HG02588 (cell line): ENCODE results near the gene SLC4A11.

Experiments
- ATAC-seq: cut with Tn5 transposase; IDR thresholded peaks from one replicate; pipeline ENCODE4 v1.9.1; 2021; ENCODE audit warnings: mild to moderate bottlenecking, moderate library complexity; ENCODE audit not compliant: unreplicated experiment

The SLC4A11 gene

DNA sequence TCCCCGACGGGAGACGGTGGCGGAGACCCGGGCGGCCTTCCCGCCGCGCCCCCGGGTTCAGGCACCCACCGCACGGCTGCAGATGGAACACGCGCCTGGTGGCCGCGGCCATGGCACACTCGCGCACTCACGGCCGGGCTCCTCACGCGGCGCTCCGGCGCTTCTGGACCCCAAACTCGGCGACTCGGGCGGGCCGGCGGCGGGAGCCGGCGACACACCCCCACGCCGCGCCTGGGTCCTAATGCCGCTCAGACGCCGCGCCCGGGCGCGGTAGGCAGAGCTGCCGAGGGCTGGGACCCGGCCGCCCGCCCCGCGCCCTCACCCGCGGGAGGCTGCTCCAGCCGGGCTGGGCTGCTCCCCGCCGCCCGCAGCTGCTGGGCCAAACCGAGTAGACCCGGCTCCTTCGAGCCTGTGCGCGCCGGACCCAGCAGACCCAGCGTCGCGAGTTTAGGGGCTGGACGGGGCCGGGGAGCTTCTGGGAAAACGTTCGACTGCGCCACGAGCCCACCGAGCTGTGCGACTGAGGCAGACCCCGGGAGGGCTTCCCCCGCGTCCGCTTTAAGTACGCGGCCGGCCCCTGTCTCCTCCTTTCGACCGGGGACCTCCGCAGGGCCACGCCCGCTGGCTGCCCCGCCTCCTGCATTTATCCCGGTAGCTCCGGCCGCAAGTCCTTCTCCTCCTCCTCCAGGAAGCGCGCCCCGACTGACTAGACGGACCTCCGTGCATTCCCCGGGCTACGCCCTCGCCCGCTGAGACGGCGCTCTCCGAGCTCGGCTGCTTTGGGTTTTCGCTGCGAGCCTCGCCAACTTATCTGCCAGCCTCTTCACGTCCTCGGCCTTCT lies at the start of gene SLC4A11:
Gene SLC4A11 (minus strand): TSS at position 165 of the 841 bp plus-strand sequence. CDS start 53 bp downstream, at position 112.
- no peak for ATAC-seq

DNA sequence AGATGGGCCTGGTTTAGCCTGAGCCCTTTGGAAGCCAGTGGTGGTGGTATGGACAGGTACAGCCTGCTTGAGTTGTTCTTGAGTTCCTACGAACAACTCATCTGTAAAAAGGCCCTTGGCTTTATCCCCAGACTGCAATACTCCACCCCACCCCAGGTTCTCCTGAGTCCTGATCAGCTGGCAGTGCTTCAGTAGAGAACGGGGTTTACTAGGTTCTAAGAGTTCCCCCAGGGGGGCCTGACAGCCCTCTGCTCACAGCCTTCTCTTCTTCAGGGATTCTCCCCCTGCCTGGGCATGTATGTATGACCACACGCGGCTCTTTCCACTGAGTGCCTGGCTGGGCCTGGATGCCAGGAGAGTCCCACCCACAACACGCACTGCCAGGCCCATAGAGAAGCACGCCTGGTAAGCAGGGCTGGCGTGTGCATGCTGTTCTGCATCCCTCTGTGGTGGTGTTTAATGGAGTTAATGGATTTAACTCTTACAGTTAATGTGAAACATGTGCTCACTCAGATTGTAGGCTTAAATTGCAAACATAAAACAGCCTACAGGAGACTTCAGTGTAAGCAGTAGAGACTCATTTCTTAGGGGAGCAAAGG lies 44.3 kb upstream of the SLC4A11 start:
- no peak for ATAC-seq

DNA sequence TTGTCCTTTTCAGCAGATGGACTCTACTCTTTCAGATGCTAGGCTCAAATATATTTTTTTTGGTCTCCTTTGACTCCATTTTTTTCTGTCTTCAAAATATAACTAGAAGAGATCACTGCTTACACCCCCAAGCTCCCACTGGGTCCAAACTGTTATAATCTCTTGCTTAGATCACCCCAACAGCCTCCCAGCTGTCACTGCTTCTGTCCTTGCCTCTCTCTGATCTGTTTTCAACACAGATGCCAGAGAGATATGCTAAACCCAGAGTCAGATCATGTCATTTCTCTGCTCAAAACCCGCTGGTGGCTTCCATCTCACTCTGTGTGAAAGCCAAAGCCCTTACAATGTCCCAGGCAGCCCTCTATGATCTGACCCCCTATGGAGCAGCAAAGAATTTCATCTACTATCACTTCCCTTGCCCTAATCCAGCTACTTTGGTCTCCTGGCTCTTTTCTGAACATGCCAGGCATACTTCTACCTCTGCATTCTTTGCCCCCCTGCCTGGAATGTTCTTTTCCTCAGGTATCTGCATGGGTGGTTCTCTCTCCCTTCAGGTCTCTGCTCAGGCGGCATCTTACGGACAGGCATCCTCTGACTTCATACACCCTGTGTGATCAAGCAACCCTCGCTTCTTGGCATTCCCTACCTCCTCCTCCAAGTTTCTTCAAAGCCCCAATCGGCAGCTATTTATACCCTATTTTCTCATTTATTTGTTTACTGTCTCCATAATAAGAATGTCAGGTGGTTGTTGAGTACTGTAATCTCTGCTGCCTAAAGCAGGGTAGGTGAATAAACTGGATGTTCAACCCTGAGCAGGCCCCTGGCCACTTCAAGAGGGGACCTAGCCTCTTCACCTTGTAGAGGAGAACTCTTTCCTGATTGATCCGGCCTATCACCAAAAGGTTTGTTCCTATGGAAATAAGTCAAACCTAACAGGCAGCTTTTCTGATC lies 43.6 kb upstream of the SLC4A11 start:
- ATAC-seq: no peak

DNA sequence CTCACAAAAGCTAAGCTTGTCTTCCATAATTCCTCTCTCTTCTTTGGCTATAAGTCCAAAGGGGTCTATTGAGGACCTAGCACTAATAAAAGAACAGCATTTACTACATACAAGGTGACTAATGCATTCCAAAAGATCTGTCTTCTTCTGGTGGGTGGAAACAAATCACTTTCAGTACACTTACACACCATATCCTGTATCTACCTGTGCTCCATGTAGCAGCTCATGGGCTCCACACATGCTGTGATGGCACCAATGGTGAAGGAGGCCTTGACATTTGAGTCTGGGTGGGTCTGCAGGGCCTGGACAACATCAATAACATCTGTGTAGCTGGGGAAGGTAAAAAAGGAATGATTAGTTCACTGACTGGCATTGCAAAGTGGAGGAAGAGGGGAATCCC lies 42.4 kb upstream of the SLC4A11 start:
- no peak for ATAC-seq

DNA sequence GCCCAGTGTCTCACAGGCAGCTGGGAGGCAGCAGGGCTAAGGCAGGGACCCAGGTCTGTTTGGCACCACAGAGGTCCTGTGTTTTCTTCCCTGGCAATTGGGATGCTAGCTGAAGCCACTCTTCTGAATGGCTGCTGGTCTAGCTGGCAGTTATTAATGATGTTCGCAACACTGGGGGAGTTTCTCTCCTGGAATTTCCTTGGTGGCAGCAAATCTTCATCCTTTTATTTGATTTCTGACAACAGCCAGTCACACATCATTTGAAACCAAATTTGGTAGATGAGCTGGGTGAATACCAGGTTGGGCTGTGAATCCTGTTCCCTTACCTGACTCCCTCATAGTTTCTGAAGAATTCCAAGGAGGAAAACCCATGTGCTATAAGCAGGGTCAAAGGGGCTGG lies 40.8 kb upstream of the SLC4A11 start:
- no peak for ATAC-seq

DNA sequence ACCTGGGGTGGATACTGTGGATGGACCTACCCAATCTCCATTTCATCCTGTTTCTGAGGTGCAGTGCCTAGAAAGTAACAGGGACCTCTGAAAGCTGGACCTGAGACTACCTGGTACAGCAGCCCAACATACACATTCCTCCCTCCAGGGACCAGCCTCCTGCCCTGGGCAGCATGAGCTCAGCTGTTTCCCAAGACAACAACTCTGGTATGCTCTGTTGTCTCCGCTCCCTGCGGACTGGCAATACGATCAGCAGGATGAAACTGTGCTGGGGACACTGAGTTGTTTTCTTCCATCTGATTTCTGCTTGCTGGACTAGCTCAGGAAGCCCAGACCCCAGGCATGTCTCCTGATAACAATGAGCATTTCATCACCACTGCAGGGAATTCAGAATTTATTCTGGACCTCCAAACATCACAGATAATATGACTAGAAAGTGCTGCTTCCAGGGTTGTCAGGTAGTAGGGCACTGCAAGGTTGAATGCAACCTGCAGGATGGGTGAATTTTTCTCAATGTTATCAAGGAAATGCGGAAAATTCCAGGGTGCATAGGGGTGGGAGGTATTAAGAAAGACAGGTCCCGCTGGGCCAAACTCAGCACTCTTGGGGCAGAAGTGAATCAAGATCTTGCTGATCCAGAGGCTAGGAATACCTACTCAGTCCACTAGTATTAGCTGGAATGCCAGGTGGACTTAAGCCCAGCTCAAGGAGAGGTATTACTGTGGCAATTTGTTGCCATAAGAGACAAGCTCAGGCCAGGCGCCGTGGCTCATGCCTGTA lies 38.9 kb upstream of the SLC4A11 start:
- no peak for ATAC-seq

DNA sequence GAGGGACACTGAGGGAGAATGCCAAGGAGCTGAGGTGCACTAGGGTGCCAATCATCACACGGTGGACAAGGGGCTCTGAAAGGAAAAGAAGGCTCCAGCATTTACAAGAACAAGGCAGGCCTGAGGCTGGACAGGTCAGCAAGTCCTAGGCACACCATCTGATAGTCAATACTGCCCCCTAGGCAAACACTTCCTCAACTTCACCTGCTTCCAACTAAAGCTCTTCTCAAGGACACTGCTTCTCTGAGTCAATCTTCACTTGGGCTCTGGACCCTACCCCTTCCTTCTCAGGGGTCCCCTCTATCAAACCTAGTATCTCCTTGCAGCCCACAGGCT lies 37.7 kb upstream of the SLC4A11 start:
- no peak for ATAC-seq

DNA sequence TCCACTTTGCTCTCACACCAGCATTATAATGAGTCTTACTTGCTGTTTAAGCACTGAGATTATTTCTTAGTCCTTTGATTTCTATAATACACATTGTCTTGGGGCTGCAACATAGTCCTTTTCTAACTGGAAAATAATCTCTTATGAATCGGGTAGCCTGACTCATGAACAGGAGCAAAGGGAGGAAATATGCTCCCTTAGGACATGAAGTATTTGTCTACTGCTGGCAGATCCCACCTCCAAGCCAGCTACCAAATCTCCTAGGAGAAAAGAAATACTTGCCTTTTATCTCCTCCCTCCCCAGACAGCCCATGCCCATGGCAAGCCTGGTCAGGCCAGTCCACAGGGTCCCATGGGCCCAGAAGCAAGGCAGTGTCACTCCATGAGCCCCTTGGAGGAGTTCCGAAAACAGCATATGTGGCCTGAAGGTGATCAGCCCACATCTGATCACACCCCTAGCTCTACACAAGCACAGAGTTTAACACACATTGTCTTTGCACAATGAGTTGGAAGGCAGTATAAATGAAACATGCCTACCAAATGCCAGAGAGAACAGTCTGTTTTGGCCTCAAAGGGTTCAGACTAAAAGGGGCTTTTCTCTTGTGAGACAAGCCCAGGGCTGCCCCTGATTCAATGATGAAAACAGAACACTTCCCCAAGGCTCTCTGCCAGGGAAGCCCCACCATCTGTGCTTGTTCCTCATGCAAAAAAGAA lies 37.1 kb upstream of the SLC4A11 start:
- ATAC-seq: no peak

DNA sequence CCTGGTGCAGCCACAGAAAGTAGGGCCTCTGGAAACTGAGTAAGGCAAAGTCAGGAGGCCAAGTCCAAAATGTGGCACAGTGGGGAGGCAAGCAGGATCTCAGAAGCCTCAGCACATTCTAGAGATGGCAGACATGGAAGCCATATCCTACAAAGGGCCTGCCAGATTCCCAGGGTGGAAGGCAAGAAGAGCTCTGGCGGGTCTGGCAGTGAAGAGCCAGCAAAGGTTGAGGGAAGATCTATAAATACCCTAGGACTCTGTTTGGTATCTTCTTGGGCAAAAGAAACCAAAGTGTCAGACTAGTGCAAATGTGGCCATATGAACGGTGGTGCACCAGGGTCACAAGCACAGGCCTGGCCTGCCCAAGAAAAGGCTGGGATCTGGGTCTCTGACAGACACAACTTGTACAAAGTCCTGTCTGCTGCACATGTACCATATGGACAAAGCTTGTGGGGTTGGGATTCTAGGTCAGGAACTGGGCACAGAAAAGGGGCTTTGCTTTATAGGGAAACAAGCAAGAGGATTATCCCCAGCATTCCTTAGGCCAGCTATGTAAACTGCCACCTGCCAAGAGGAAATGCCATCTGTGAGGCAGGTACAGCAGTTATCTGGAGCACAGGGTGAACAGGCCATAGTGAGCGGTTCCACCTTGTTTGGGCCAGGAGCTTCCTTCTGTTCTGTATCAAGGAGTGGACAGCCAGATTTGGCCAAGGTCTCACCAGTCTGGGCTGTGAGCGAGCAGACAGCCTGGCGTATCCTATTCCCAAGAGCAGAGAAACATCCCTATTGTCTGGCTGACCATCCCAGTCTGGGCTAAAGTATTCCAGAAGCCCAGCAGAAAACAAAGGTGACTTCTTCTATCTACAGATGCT lies 36.3 kb upstream of the SLC4A11 start:
- no peak for ATAC-seq

DNA sequence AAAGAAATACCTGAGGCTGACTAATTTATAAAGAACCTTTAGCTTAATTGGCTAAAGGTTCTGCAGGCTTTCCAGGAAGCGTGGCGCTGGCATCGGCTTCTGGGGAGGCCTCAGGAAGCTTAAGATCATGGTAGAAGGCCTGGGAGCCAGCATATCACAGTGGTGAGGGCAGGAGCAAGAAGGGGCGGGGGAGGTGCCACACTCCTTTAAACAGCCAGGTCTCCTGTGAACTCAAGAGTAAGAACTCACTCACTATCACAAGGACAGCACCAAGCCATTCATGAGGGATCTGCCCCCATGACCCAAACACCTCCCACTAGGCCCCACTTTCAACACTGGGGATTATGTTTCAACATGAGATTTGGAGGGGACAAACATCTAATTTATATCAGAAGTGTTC lies 34.4 kb upstream of the SLC4A11 start:
- no peak for ATAC-seq

DNA sequence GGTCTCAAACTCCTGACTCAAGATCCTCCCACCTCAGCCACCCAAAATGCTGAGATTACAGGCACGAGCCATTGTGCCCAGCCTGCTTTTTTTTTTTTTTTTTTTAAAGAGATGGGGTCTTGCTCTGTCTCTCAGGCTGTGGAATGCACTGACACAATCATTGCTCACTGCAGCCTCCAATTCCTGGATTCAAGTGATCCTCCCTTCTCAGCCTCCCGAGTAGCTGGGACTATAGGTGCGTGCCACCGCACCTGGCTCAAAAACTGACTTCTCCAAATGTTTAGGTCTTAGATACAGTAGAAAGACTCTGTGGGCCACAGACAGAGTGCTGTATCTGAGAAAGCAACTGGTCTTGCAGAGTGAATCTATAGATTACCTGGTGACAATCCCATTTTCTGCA lies 31.1 kb upstream of the SLC4A11 start:
- no peak for ATAC-seq

DNA sequence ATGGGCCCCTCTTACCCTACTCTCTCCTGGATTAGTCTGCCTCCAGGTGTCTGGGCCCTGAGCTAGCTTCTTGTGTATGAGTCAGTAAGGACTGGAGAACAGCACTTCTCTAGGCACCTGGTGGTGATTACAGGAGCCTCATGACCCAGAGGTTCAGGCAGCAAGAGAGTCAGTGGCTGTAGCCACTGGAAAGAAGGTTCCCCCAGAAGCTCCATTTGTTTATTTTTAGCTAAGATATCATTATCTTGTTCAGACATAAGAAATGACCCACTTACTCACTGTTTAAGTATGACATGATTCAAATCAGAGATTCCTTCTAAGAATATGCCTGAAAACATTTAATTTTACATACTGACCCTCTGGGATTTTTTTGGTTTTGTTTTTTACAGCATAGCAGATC lies 23.6 kb upstream of the SLC4A11 start:
- ATAC-seq: no peak

DNA sequence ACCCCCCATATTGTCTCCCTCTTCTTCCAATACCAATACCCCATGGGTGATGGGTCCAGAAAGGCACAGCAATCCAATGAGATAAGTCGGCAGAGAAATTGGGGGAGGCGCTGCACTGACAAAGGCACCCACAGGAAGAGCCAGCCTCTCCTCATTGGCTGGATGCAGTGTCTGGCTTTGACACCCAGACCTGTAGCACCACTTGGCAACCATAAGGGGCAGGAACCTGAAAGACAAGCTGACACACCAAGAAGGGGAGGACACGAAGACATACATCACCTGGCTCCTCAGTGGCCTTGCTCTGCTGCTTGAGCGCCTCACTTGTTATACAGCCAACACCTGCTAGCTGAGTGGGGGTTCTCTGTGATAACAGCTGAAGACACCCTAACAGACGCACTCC lies 19.4 kb upstream of the SLC4A11 start:
- no peak for ATAC-seq

DNA sequence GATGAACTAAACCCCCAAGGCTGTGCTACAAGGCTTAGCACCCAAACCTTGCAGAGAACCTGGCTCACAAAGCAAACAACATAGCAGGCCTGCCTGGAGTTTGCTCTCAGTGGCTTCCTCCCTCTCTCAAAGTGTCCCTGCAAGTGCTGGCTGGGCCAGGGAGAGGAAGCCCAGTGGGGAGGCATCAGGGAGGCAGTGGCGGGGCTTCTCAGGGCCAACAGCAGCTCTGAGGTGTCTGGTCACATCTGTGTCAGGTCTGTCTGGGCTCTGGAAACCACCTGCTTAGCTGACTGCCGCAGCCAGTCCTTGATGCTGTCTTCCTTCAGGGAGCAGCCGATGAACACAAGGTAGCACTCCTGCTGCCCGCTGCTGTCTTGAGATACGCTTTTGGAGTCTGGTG lies 16.7 kb upstream of the SLC4A11 start:
- ATAC-seq: no peak

DNA sequence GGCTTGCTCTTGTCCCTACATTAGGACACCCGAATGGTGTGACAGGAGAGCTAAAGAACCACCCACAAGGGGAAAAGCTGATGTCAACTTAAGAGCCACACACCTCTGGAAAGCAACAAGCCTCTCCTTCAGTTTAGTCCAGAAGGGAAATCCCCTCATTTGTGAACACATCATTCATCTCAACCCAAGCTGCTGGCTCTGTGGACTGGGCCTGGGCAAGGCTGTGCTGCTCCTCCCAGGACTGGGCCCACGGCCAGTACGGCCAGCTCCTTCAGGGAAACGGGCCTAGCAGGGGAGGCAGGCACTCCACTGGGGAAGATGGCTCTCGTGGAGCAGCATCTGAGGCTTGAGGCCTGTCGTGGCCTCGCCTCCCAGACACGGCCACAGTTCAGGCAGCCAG lies 12.8 kb upstream of the SLC4A11 start:
- ATAC-seq: no peak

DNA sequence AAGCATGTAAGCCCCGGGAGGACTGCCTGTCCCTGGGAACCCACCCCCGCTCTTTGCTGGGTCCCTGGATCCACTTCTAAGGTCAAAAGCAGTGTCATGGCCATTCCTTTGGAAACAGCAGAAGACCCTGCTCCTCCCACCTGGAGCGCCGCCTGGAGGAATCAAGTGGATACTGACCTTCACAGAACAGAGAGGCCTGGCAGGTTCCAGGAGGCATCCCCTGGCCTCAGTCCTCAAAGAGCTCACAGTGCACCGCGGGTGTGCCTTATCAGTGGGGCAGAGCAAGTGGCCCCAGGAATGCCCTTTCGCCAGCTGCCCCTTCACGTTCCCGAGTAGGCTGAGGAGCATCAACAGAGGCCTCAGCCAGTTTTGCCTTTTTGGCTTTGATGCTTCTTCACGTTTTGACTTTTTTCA lies 11.1 kb upstream of the SLC4A11 start:
- ATAC-seq: no peak

DNA sequence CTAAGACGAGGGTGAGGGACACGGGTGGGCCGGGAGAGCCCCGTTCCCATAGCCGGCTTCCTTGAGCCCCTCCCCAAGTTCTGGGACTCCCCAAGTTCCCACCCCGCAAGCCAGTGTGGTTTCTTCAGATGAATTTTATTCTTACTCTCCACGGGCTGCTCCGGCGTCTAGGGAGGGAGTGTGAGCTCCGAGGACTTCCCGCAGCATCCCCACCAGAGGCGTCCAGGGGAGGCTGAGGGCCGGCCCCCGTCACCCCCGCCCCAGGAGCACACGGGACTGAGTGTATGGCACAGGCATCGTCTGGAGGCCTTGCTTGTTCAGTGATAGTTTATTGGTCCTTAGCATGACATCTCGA lies 10.0 kb upstream of the SLC4A11 start:
- no peak for ATAC-seq

DNA sequence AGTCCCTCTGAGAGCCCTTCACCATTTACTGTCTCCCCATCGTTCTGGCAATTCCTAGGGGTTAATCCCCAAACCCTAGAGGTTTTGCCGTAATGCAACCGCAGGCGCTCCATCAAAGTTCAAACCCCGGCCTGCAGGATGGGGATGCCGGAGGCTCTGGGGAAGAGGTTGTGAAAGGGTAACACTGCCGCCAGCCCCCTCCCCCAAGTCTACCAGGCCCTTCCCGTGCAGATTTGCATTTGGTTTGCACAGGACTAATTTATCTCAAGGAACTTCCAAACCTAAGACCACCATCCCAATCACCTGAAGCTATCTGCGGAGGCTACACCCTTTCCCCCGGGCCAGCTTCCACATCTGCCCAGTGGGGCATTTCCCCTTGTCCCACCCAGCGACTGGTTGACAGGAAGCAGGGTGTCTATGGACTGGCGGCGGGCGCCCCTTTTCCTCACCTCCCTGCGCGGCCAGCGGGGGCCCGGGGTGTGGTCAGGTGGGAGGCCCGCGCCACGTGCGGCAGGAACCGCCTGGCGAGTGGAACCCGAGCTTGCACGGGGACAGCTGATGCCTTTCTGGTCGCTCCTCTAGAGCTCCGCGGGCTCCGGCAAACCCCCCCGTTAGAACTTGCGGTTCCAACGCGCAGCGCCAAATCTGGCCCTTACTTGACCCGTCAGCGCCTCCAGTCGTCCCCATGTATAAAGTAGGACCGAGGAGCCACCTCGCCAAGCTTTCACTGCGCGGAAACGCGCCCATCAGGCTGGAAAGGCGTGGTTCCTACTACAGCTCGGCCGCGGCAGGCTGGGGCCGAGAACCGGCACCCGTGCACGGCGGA lies 9.4 kb upstream of the SLC4A11 start:
- no peak for ATAC-seq
